ENCODE measurements around the gene FERMT3. TPM values are rescaled to one million over a fixed set of nuclear protein-coding genes. Genes with fewer than 3 reads are reported as not detected.
A peak's percentile ranks its signal among the peaks of the same experiment; 100 is the strongest.

FERMT3 gene
- polyA plus RNA-seq, 4 donors, result 11.4 to 32.2 (median 23.5) TPM

DNA sequence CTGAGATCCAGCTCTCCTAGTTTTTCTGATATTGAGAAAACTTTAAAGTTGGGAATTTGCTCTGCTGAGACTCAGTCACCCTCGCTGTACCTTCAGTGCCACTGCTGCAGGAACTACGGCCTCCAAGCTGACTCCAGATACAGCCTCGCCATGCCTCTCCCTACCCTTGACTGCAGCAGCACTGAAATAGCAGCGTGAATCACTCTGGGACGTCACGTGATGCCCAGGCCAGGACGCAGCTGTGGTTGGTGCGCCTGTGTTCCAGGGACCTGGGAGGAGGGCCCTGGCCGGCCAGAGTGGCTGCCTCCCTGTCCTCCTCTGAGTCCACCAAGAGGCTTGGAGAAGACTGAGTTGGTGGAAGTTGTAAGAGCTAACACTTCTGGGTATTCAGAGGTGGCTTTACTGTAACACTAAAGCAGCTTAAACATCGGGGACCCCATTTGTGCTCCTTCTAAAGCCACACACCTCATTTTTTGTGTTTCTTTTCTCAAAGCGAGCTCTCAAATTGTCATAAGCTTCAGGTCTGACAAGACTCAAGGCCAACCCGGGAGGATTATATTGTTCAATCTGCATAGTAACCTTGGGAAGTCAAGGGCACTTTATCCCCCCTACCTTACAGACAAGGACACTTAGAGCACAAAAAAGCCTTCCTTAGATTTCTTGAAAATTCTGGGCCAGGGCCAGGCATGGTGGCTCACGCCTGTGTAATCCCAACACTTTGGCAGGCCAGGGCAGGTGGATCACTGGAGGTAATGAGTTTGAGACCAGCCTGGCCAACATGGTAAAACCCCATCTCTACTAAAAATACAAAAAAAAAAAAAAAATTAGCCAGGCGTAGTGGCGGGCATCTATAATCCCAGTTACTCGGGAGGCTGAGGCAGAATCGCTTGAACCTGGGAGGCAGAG lies 24.8 kb upstream of the FERMT3 start:
- Histone ChIP-seq H3K36me3 (ENCODE audit: control insufficient read depth in 3 of 3, insufficient read depth in 2 of 3, low read depth in 1 of 3, low read length in 3 of 3) (peaks cover 0 to 4% (median 0%) of the 10 kb centered on the region in 3 donors), H3K27me3 (ENCODE audit: control insufficient read depth in 3 of 3, insufficient read depth in 3 of 3, low read length in 3 of 3) (no peaks in the 10 kb centered on the region), H3K4me3 (ENCODE audit: low read depth in 1 of 3, low read length in 3 of 3) (no peak overlapping the region), H3K27ac (ENCODE audit: low read depth in 1 of 3, low read length in 2 of 3) (peak overlapping the region; percentile 41 to 76 (median 63)), H3K4me1 (ENCODE audit: control insufficient read depth in 3 of 3, insufficient read depth in 2 of 3, low read depth in 1 of 3, low read length in 2 of 3) (peaks cover 0 to 27% (median 0%) of the 10 kb centered on the region in 3 donors), H3K9me3 (ENCODE audit: control insufficient read depth in 2 of 2, insufficient read depth in 1 of 2, low read depth in 1 of 2, low read length in 1 of 2) (no peaks in the 10 kb centered on the region)
- DNase-seq (peak; percentile 91 to 96), FAIRE-seq (no peak)
- 29 to 40% (median 37%) methylated on average over 13 to 17 of the region's 17 CpGs for WGBS, 3 donors

DNA sequence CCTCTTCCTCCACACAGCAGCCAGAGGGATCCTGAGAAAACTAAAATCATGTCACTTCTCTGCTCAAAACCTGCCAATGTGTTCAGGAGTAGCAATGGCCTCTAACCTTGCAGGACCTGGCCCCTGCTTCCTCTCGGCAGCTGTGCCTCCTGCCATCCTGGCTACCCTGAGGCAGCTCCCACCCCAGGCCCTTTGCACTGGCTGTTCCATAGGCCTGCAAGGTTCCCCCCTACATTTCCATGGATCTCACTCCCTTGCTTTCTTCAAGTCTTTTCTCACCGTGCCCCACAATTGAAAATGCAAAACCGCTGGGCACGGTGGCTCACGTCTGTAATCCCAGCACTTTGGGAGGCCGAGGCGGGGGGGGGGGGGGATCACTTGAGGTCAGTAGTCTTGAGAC lies 22.6 kb upstream of the FERMT3 start:
- Histone ChIP-seq H3K27me3 (ENCODE audit: control insufficient read depth in 3 of 3, insufficient read depth in 3 of 3, low read length in 3 of 3) (no peaks in the 10 kb centered on the region), H3K4me3 (ENCODE audit: low read depth in 1 of 3, low read length in 3 of 3) (no peak overlapping the region), H3K4me1 (ENCODE audit: control insufficient read depth in 3 of 3, insufficient read depth in 2 of 3, low read depth in 1 of 3, low read length in 2 of 3) (peaks cover 0 to 27% (median 0%) of the 10 kb centered on the region in 3 donors), H3K9me3 (ENCODE audit: control insufficient read depth in 2 of 2, insufficient read depth in 1 of 2, low read depth in 1 of 2, low read length in 1 of 2) (no peaks in the 10 kb centered on the region), H3K36me3 (ENCODE audit: control insufficient read depth in 3 of 3, insufficient read depth in 2 of 3, low read depth in 1 of 3, low read length in 3 of 3) (peaks cover 0 to 13% (median 0%) of the 10 kb centered on the region in 3 donors), H3K27ac (ENCODE audit: low read depth in 1 of 3, low read length in 2 of 3) (peak overlapping the region in 1 of 3 donors; percentile 1)
- FAIRE-seq (no peak), DNase-seq (no peak)
- 78 to 91% (median 86%) methylated on average over 6 to 7 of the region's 7 CpGs for WGBS, 3 donors

DNA sequence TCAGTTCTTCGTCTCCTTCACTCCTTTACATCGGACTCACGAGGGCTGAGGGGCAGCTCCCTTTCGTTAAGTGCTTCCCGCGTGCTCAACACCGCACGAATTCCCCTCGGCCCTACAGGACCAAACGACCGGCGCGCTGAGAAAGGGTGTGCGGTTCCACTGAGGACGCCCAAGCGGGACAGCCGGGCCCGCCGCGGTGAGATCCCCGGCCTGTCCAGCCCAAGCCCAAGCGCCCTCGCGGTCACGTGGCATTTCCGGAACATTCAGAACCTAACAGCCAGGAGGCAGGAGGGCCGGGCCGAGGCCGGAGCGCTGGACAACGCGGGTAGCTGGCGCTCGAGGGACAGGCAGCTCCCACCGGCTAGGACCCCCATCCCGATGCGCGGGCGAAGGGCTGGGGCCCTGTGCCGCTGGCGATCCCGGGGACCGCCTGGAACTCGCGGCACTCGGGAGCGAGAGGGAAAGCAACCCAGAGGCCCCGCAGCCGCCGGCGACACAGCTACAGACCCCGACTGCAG lies 21.3 kb upstream of the FERMT3 start:
- peaks cover 0 to 27% (median 0%) of the 10 kb centered on the region in 3 donors for H3K4me1 ChIP-seq (ENCODE audit: control insufficient read depth in 3 of 3, insufficient read depth in 2 of 3, low read depth in 1 of 3, low read length in 2 of 3)
- no peak for FAIRE-seq
- no peaks in the 10 kb centered on the region for H3K27me3 ChIP-seq (ENCODE audit: control insufficient read depth in 3 of 3, insufficient read depth in 3 of 3, low read length in 3 of 3)
- peak overlapping the region; percentile 55 to 70 (median 64) for H3K4me3 ChIP-seq (ENCODE audit: low read depth in 1 of 3, low read length in 3 of 3)
- H3K9me3 ChIP-seq (ENCODE audit: control insufficient read depth in 2 of 2, insufficient read depth in 1 of 2, low read depth in 1 of 2, low read length in 1 of 2), result no peaks in the 10 kb centered on the region
- DNase-seq, result peak in 1 of 2 donors; percentile 83
- H3K36me3 ChIP-seq (ENCODE audit: control insufficient read depth in 3 of 3, insufficient read depth in 2 of 3, low read depth in 1 of 3, low read length in 3 of 3), result peaks cover 0 to 16% (median 0%) of the 10 kb centered on the region in 3 donors
- 0% methylated on average over 52 of the region's 52 CpGs for WGBS, 3 donors
- peak overlapping the region; percentile 86 to 96 (median 91) for H3K27ac ChIP-seq (ENCODE audit: low read depth in 1 of 3, low read length in 2 of 3)

DNA sequence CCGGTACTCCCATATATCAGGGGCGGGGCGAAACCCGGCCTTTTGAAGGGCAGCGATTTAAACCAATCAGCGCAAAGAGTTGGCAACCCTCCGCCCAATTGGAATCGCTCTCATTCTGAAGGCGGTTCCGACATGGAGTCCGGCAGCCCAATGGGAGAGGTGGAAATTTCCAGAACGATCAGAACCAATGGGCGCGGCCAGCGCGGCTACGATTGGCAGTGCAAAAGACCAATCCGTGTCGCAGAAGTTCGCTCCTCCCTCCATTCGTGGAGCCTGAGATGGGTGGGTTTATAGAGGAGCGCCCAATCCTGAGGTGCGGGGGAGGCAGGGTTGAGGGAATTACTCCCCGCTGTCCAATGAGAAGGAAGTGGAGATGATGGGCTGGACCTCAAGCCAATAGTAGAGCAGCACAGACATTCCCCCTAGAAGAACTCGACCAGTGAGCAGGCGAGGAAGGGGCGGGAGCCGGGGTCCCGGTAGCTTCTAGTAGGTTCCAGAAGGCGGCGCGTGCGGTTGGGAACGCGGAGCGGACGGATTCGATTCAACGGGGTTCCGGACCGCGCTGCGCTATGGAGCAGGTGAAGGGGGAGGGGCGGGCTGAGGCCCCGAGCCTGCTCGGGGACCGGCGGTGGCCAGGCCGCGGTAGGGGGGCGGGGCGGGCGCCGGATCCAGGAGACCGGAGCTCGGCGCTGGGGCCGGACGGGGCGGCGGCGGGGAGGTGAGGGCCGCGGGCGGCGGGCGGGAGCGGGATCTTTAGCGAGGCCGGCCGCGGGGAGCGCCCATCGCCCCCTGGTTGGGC lies 20.6 kb upstream of the FERMT3 start, which contains the start of gene STIP1:
TSS of gene STIP1 (plus strand) at position 479 of the 799 bp plus-strand sequence. CDS start at position 570, 91 bp downstream.
- Histone ChIP-seq H3K9me3 (ENCODE audit: control insufficient read depth in 2 of 2, insufficient read depth in 1 of 2, low read depth in 1 of 2, low read length in 1 of 2) (no peaks in the 10 kb centered on the region), H3K4me1 (ENCODE audit: control insufficient read depth in 3 of 3, insufficient read depth in 2 of 3, low read depth in 1 of 3, low read length in 2 of 3) (peaks cover 0 to 24% (median 0%) of the 10 kb centered on the region in 3 donors), H3K4me3 (ENCODE audit: low read depth in 1 of 3, low read length in 3 of 3) (peak within 1 kb of the TSS; percentile 55 to 70 (median 64)), H3K27ac (ENCODE audit: low read depth in 1 of 3, low read length in 2 of 3) (peak within 1 kb of the TSS; percentile 86 to 96 (median 91)), H3K36me3 (ENCODE audit: control insufficient read depth in 3 of 3, insufficient read depth in 2 of 3, low read depth in 1 of 3, low read length in 3 of 3) (peaks cover 0 to 22% (median 0%) of the 10 kb centered on the region in 3 donors), H3K27me3 (ENCODE audit: control insufficient read depth in 3 of 3, insufficient read depth in 3 of 3, low read length in 3 of 3) (no peaks in the 10 kb centered on the region)
- DNase-seq (peak; percentile 99 to 100), FAIRE-seq (peak; percentile 49)
- 0 to 1% (median 0%) methylated on average over 50 to 74 of the region's 74 CpGs for WGBS, 3 donors

DNA sequence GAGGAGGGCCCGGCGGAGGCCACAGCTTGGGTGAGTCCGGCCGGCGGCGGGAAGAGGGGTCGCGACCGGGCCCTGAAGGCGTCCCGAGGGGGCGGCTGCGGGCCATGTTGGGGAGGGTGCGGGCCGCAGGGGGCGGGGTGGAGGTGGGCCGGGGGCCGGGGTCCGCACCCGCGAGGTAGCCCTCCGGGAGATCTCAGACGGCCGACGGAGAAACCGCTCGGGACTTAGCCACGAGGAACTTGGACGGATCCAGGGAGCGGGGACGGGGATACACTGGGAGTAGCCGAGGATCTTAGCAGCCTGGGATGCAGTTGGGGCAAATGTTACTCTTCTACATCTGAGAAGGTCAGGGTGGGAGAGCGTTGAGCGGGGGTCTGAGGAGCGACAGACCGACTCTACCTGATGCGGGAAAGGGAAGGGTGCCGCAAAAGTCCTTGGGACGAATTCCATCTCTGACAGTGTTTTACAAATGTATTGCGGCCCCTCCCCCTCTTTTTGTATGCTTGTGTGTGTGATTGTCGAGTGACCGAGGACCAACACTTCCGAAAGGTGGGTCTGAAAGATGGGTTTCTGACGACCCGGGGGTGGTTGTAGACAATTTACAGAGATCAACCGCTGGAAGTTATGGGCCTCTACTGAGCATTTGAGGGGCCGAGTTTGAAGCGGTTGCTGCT lies 19.9 kb upstream of the FERMT3 start:
- DNase-seq (peak in 1 of 2 donors; percentile 61), FAIRE-seq (no peak)
- Histone ChIP-seq H3K4me1 (ENCODE audit: control insufficient read depth in 3 of 3, insufficient read depth in 2 of 3, low read depth in 1 of 3, low read length in 2 of 3) (peaks cover 0 to 16% (median 0%) of the 10 kb centered on the region in 3 donors), H3K27ac (ENCODE audit: low read depth in 1 of 3, low read length in 2 of 3) (peak overlapping the region in 1 of 3 donors; percentile 52), H3K4me3 (ENCODE audit: low read depth in 1 of 3, low read length in 3 of 3) (no peak overlapping the region), H3K27me3 (ENCODE audit: control insufficient read depth in 3 of 3, insufficient read depth in 3 of 3, low read length in 3 of 3) (no peaks in the 10 kb centered on the region), H3K9me3 (ENCODE audit: control insufficient read depth in 2 of 2, insufficient read depth in 1 of 2, low read depth in 1 of 2, low read length in 1 of 2) (no peaks in the 10 kb centered on the region), H3K36me3 (ENCODE audit: control insufficient read depth in 3 of 3, insufficient read depth in 2 of 3, low read depth in 1 of 3, low read length in 3 of 3) (peaks cover 0 to 27% (median 0%) of the 10 kb centered on the region in 3 donors)
- 0 to 1% (median 1%) methylated on average over 40 to 48 of the region's 48 CpGs for WGBS, 3 donors

DNA sequence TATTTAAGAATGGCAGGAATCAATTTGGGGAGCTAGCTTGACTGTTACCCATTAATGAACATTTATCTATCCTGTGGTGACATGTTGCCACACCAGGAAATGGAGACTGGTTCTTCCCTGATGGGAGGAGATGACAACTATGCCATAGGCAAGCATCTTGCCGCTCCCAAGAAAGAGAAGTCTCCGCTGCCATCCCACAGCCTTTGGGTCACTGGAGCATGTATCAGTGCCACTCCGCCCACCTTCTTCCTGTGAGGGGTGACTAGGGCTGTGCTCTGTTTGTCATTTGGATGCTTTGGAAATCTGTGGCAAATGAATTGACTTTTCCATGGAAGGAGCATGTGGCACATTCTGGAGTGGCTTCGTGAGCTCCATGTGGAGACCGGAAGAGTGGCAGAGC lies 14.1 kb upstream of the FERMT3 start:
- Histone ChIP-seq H3K27ac (ENCODE audit: low read depth in 1 of 3, low read length in 2 of 3) (no peak overlapping the region), H3K36me3 (ENCODE audit: control insufficient read depth in 3 of 3, insufficient read depth in 2 of 3, low read depth in 1 of 3, low read length in 3 of 3) (peaks cover 18 to 77% (median 21%) of the 10 kb centered on the region in 3 donors), H3K9me3 (ENCODE audit: control insufficient read depth in 2 of 2, insufficient read depth in 1 of 2, low read depth in 1 of 2, low read length in 1 of 2) (no peaks in the 10 kb centered on the region), H3K27me3 (ENCODE audit: control insufficient read depth in 3 of 3, insufficient read depth in 3 of 3, low read length in 3 of 3) (no peaks in the 10 kb centered on the region), H3K4me1 (ENCODE audit: control insufficient read depth in 3 of 3, insufficient read depth in 2 of 3, low read depth in 1 of 3, low read length in 2 of 3) (no peaks in the 10 kb centered on the region), H3K4me3 (ENCODE audit: low read depth in 1 of 3, low read length in 3 of 3) (no peak overlapping the region)
- no peak for FAIRE-seq
- no peak for DNase-seq
- WGBS, 3 donors, result 93 to 98% (median 96%) methylated on average over 5 of the region's 5 CpGs

DNA sequence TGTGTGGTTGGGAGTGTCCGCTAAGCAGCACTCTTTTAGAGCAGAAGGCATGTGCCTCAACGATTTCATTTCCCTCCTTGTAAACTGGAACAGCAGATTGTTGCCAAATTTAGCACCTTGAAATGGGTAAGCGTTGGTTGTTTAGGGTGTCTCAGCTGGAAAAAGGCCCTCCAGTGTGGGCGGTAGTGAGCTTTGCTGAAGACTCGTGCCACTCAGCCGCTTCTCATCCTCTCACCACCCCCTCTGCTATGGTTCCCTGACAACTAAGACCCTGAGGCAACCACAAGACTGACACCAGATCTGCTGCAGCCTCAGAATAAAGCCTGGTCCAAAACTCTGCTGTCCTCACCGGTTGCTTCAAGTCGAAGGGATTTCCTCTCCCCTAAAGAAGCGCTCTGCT lies 9.9 kb upstream of the FERMT3 start:
- no peaks in the 10 kb centered on the region for H3K27me3 ChIP-seq (ENCODE audit: control insufficient read depth in 3 of 3, insufficient read depth in 3 of 3, low read length in 3 of 3)
- no peak overlapping the region for H3K4me3 ChIP-seq (ENCODE audit: low read depth in 1 of 3, low read length in 3 of 3)
- no peak for DNase-seq
- 83 to 88% (median 85%) methylated on average over 9 of the region's 9 CpGs for whole genome bisulfite sequencing, 3 donors
- peaks cover 25 to 88% (median 32%) of the 10 kb centered on the region in 3 donors for H3K36me3 ChIP-seq (ENCODE audit: control insufficient read depth in 3 of 3, insufficient read depth in 2 of 3, low read depth in 1 of 3, low read length in 3 of 3)
- FAIRE-seq, result no peak
- no peaks in the 10 kb centered on the region for H3K9me3 ChIP-seq (ENCODE audit: control insufficient read depth in 2 of 2, insufficient read depth in 1 of 2, low read depth in 1 of 2, low read length in 1 of 2)
- no peaks in the 10 kb centered on the region for H3K4me1 ChIP-seq (ENCODE audit: control insufficient read depth in 3 of 3, insufficient read depth in 2 of 3, low read depth in 1 of 3, low read length in 2 of 3)
- no peak overlapping the region for H3K27ac ChIP-seq (ENCODE audit: low read depth in 1 of 3, low read length in 2 of 3)
